SH-SY5Y (cell line): ENCODE data around the gene SPATA16.

Source experiments
- GATA2 ChIP-seq: IDR thresholded peaks from 2 replicates; pipeline ENCODE4 v1.6.1; 2011; ENCODE audit warnings: mild to moderate bottlenecking, low read depth, low read length
- GATA3 ChIP-seq: IDR thresholded peaks from 2 replicates; pipeline ENCODE4 v1.6.1; 2011; ENCODE audit warnings: low read depth, mild to moderate bottlenecking, low read length, moderate library complexity

GRCh38 chr3:173021547-173022185 lies 119.4 kb downstream of the SPATA16 start:
- no peak for TF ChIP-seq GATA3
- no peak for TF ChIP-seq GATA2
